Measurements from ENCODE around the gene ALMS1.
A peak's percentile ranks its signal among the peaks of the same experiment; 100 is the strongest.
"Not testable (repeated sequence)": the region's sequence is repeated elsewhere in the genome, so short reads cannot be mapped to it uniquely, and the experiment has no call there.

Gene ALMS1

DNA sequence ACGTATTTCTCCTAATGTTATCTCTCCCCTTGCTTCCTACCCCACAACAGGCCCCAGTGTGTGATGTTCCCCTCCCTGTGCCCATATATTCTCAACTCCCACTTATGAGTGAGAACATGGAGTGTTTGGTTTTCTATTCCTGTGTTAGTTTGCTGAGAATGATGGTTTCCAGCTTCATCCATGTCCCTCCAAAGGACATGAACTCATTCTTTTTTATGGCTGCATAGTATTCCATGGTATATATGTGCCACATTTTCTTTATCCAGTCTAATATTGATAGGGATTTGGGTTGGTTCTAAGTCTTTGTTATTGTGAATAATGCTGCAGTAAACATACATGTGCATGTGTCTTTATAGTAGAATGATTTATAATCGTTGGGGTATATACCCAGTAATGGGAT, 119.2 kb downstream of the ALMS1 start:
- not testable (repeated sequence) for DNase-seq

DNA sequence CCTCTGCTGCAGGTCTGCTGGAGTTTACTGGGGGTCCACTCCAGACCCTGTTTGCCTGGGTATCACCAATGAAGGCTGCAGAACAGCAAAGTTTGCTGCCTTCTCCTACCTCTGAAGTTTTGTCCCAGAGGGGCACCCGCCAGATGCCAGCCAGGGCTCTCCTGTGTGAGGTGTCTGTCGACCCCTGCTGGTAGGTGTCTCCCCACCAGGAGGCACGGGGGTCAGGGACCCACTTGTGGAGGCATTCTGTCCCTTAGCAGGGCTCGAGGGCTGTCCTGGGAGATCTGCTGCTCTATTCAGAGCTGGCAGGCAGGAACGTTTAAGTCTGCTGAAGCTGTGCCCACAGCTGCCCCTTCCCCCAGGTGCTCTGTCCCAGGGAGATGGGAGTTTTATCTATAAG, 124.8 kb downstream of the ALMS1 start:
- DNase-seq, result not testable (repeated sequence)

DNA sequence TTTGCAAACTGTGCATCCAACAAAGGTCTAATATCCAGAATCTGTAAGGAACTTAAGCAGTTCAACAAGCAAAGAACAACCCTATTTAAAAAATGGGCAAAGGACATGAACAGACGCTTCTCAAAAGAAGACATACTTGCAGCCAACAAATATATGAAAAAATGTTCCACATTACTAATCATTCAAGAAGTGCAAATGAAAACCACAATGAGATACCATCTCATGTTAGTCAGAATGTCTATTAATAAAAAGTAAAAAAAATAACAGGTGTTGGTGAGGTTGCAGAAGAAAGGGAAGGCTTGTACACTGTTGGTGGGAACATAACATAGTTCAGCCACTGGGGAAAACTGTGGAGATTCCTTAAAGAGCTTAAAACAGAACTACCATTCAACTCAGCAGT, 130.4 kb downstream of the ALMS1 start:
- no peak for DNase-seq

GRCh38 chr2:73528688-73529087, 143.1 kb downstream of the ALMS1 start:
- no peak for DNase-seq

GRCh38 chr2:73530773-73531172, 145.1 kb downstream of the ALMS1 start:
- DNase-seq, result not testable (repeated sequence)

DNA sequence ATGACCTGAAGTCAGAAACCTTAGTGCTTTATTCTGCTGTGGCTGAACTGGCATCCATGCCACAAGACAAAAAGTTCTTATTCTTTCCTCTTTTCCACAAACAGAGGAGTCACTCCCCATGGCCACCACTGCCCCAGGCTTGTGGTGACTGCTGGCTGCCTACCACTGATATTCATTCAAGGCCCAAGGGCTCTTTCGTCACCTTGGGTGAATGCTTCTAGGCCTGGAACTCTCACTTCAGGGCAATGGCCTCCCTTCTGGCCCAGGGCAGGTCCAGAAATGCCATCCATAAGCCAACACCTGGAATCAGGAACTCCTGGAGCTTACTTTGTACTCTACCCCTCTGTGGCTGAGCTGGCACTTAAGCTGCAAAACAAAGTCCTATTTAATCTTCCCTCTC, 146.7 kb downstream of the ALMS1 start:
- no peak for DNase-seq

DNA sequence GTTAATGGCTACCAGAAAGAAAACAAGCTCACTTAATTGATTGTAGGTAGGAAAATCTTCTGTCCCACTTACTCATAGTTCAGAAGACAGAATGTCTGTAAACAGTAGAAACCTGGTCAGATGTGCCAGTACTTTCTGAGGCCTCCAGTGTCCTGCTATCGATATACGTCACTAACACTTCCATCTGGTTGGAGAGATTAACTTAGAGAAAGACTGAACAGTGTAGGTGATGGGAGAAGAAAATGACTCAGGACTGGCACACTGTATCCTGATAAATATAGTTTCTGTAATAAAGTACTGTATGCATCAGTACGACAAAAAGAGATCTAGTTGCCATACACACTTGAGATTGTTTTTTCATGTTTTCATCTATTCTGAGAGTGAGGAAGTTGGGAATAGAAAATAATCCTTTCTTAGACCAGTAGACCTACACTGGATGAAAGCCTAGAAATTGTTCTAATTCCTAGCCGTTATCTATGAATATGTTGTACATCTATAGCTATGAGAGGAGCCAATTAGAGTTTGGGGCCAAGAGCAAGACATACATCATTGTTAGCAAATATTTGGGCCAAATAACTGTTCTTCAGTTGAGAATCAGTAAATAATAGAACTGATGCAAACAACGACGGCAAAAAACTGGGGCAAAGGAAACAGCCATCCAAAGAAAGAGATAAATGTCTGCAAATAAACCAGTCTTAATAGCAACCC, 150.7 kb downstream of the ALMS1 start:
- no peak for DNase-seq

DNA sequence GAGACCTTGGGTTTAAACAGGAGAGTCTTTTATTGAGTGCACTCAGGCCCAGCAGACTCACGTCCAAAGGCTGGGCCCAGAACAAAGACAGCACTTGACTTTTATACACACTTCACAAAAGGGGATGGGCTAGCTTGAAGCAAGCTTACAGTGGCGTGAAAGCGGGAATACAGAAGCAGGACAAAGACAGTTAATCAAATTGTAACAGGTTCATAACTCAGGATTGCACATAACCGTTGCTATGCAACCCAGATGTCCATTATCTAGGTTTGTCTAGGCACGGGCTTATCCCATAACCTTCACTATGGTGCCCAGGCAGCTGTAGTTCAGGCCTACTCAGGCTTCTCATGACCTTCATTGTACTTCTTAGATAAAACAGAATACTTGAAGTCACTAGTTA, 175.2 kb downstream of the ALMS1 start:
- not testable (repeated sequence) for DNase-seq

DNA sequence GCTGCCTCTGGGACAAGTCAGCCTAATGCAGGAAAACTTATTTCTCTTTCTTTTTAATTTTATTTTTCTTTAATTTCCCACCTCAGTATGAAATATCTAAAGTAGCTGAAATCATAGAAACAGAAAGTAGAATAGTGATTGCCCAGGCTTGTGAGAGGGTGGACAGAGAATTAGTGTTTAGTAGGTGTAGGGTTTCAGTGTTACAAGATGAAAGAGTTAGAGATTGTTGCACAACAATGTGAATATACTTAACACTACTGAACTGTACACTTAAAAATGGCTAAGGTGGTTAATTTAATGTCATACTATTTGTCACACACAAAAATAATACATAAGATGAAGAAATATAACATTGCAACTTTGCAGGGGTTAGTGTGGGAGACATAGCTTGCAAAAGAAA, 175.8 kb downstream of the ALMS1 start:
- DNase-seq, result no peak

DNA sequence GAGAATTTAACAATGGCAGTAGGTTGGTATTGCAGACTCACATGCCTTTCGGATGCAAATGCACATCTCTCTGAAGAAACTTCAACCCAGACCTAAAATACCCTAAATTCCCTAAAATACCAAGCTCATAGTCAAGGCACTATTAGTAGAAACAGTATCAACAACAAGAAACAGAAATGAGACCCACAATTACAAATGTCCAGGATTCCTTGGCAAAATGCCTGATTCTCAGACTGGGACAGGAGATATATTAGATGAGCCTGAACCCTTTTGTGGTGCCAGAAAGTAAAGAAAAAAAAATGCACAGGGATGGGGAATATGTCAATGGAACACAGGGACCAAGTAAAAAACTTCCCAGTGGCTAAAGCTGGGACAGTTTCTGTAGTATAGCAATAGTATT, 179.3 kb downstream of the ALMS1 start:
- DNase-seq, result no peak

DNA sequence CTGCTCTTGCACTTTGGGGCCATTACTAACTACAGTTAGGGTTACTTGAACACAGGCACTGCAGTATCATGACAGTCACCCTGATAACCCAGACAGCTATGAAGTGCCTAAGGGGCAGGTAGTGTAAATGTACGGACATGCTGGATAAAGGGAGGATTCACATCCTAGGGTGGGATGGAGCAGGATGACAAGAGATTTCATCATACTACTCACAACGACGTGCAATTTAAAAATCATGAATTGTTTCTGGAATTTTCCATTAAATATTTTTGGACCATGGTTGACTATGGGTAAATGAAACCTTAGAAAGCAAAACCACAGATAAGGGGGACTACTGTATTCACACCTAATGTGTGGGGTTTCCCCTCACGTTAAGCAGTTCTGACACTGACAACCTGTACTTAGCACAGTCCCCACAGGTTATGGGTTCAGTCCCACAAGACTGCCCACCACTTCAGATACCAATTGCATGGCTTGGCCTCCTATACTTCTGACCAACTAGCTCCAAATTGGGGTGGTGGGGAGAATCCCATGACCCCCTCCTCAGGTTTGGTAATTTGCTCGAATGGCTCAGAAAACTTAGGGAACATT, 180.7 kb downstream of the ALMS1 start:
- DNase-seq, result no peak

DNA sequence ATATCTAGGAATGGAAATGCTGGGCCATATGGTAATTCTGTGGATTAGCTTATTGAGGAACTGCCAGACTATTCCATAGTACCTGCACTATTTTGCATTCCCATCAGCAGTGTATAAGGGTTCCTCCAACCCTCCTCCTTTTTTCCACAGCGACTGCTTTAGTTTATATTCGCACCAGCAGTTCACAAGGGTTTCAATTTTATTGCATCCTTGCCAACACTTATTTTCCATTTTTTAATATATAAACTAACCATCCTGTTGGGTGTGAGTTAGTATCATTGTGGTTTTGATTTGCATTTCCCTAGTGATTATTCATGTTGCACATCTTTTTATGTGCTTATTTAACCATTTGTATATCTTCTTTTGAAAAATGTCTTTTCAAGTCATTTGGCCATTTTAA, 189.6 kb downstream of the ALMS1 start:
- no peak for DNase-seq

DNA sequence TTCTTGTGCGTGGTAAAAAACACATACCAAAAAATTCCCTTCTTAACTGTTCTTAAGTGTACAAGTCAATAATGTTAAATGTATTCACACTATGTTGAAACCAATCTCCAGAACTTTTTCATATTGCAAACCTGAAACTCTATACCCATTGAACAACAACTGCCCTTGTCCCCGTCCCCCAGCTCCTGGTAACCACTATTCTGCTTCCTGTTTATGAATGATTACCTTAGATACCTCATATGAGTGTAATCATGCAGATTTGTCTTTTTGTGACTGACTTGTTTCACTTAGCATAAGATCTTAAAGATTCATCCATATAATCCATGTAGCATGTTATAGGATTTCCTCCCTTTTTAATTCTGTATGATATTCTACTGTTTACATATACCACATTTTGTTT, 196.7 kb downstream of the ALMS1 start:
- no peak for DNase-seq

- DNase-seq, result no peak
These were observed 202.5 kb downstream of the ALMS1 start for GRCh38 chr2:73588177-73588576.

DNA sequence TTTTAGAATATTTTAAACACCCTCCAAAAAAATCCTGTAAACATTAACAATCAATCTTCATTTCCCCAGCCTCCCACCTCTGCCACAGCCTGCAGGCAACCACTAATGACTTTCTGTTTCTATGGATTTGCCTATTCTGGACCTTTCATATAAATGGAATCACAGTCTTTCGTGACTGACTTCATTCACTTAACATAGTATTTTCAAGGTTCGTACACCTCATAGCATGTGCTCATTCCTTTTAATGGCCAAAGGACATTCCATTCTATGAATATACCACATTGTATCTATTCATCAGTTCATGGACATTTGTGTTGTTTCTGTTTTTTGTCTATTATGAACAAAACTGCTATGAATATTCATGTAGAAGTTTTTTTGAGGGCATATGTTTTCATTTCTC, 208.0 kb downstream of the ALMS1 start:
- DNase-seq, result no peak

DNA sequence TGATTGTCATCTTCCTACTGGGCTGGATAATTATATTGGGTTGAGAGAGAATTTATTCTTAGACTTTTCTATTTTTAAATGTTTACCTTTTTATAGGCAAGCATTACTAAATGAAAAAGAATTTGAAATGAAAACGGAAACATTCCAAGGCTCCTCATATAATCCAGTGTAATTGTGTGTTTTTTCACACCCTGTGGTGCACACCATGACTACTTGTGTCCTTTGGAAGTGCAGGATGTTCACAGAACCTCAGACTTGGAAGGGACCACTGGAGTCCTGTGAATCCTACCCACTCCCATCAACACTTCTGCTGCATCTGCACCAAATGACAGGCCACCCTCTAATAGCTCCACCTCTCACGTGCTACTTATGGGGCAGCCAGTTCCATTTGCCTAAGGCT, 208.6 kb downstream of the ALMS1 start:
- no peak for DNase-seq

DNA sequence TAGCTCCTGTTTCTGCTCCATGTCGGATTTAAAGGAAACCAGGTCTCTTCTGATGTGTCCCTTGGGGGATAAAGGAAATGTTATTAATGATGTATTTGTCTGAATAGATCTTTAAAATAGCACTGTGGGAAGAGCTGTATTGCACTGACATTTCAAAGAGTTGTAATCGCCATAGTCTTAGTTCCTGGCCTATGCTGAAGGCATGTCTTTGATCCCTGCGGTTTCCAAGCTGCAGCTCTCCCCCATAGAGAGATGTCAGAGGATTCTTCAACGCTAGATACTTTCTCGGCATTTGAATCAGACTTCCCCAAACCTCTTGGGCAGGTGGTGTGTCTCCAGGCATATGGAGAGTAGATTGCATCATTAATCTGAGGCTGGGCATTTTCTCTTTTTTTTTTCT, 216.1 kb downstream of the ALMS1 start:
- no peak for DNase-seq

GRCh38 chr2:73603099-73603588, 217.5 kb downstream of the ALMS1 start:
- not testable (repeated sequence) for DNase-seq

GRCh38 chr2:73604589-73604988, 219.0 kb downstream of the ALMS1 start:
- DNase-seq, result not testable (repeated sequence)

- DNase-seq, result no peak
These were observed 224.5 kb downstream of the ALMS1 start for GRCh38 chr2:73610111-73610510.

- DNase-seq, result no peak
These were observed 225.6 kb downstream of the ALMS1 start for GRCh38 chr2:73611193-73611592.

- no peak for DNase-seq
These were observed 226.2 kb downstream of the ALMS1 start for GRCh38 chr2:73611867-73612266.

DNA sequence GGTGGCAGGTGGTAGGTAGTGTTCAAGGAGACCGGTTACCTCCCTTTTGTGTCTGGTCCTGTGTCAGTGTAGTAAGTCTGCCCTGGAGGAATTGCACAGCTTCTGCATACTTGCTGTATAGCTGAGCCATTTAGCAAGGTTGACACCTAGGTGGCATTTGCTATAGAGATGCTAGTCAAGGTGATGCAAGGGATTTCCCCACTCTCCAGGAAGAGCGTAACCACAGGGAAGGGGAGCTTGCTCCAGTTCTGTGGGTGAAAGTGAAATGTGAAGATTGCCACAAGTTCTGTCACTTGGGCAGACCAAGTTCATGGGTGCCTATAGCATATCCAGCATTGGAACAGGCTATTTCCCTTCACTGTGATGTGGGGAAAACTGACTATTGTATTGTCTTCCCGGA, 228.5 kb downstream of the ALMS1 start:
- peak in 1 of 2 donors; percentile 4 for DNase-seq

- no peak for DNase-seq
These were observed 229.4 kb downstream of the ALMS1 start for GRCh38 chr2:73614997-73615396.

GRCh38 chr2:73619925-73620324, 234.3 kb downstream of the ALMS1 start:
- DNase-seq, result not testable (repeated sequence)
